Heart right ventricle (tissue), 16 donors: ENCODE measurements around the gene OR11H6. TPM values are rescaled to one million over a fixed set of nuclear protein-coding genes. Genes with fewer than 3 reads are reported as not detected.
"Not testable (repeated sequence)": the region's sequence is repeated elsewhere in the genome, so short reads cannot be mapped to it uniquely, and the experiment has no call there.

ENCODE experiments used
- ATAC-seq, 8 donors: fragments of 200-7000 bp; cut with Tn5 transposase; one replicate each; pipeline ENCODE4 v1.9.1; 2020; ENCODE audit warnings: mild to moderate bottlenecking in 8 of 8, moderate library complexity in 8 of 8, moderate number of reproducible peaks in 1 of 8
- DNase-seq, 2 donors: peaks; one replicate each; pipeline ENCODE4 v3.0.0-alpha.2; 2020
- H3K27ac ChIP-seq, 10 donors: fragments of 200-600 bp; sonication (generic) in 2 of 10; one replicate each; pipeline versions ENCODE4 v1.5.0 to v1.8.0; 2020 to 2022; ENCODE audit warnings: mild to moderate bottlenecking in 3 of 10
- H3K27me3 ChIP-seq, 7 donors: fragments of 200-600 bp; one replicate each; pipeline ENCODE4 v1.8.0; 2021 to 2022; ENCODE audit warnings: mild to moderate bottlenecking in 2 of 7
- H3K36me3 ChIP-seq, 9 donors: fragments of 200-600 bp; sonication (generic) in 1 of 9; one replicate each; pipeline versions ENCODE4 v1.5.0 to v1.8.0; 2020 to 2022; ENCODE audit warnings: mild to moderate bottlenecking in 2 of 9
- H3K4me1 ChIP-seq, 9 donors: fragments of 200-600 bp; sonication (generic) in 1 of 9; one replicate each; pipeline versions ENCODE4 v1.5.0 to v1.8.0; 2020 to 2022; ENCODE audit warnings: mild to moderate bottlenecking in 4 of 9
- H3K4me3 ChIP-seq, 10 donors: fragments of 200-600 bp; sonication (generic) in 2 of 10; one replicate each; pipeline versions ENCODE4 v1.5.0 to v1.8.0; 2020 to 2022; ENCODE audit warnings: mild to moderate bottlenecking in 7 of 10, moderate library complexity in 2 of 10
- H3K9me3 ChIP-seq, 11 donors: fragments of 200-600 bp in 10 of 11; sonication (generic) in 2 of 11; one replicate each; pipeline versions ENCODE4 v1.5.0 to v1.8.0; 2013 to 2022; ENCODE audit warnings: mild to moderate bottlenecking in 2 of 11, control low read depth in 1 of 11, moderate library complexity in 1 of 11
- WGBS, 2 donors: extraction: QIAGEN DNeasy Blood & Tissue Kit; methylation state at CpG; one replicate each; pipeline ENCODE4 v1.1.7; 2013; ENCODE audit warnings: inconsistent platforms in 1 of 2; 5-methylcytosine and 5-hydroxymethylcytosine counted together
- intact Hi-C, 10 donors: fragments of 100-400 bp; cut with DNase I; formaldehyde crosslinking; loops; one replicate each; pipeline versions ENCODE4 v1.11.1 to v1.14.2; 2022
- long read RNA-seq, 3 donors: library from polyadenylated mRNA; unstranded; transcript quantifications; one replicate each; pipeline ENCODE4 v2.0.0, GENCODE V29; 2020 to 2021
- polyA plus RNA-seq, 2 donors: library from polyadenylated mRNA; stranded (reverse); fragments of 200-250 nt; gene quantifications; one replicate each; pipeline ENCODE4 v1.2.3, GENCODE V29; 2013
- total RNA-seq, 10 donors: library from RNA; stranded (reverse); fragmentation: NEBNext Ultra II Directional in 3 of 10; extraction: Animal tissue kit (Norgen Biotek cat#: 25700) in 3 of 10; gene quantifications; one replicate each; pipeline versions ENCODE4 v1.2.1 to v1.2.4, GENCODE V29; 2021 to 2023
- TF ChIP-seq, protein P1 (sequence below), 9 donors: fragments of 200-600 bp; sonication (generic) in 2 of 9; IDR thresholded peaks; one replicate each; pipeline versions ENCODE4 v1.5.0 to v1.8.0; 2021 to 2022; ENCODE audit warnings: antibody characterized with exemption in 9 of 9, mild to moderate bottlenecking in 5 of 9, moderate library complexity in 1 of 9
- donor health status: Arrhythmogenic right ventricular cardiomyopathy.
- donor health status: ischemic (EF 13 %, LVEDD 7.1; RV severe dilation, severe dysfunction).
- donor health status: healthy with polysubstance abuse.
- donor health status: DM: no; HTN: yes; CAD: no.
- donor health status: DM: no; HTN: no; CAD: no.
- donor health status: ischemic (EF 25% LVEDD 6.9; RV normal size, moderate dysfunction).
- donor health status: ischemic (EF 25% LVEDD 5.7; RV mildly dilated, moderate dysfunction).
- donor health status: healthy.
- donor health status: DM: yes; HTN: yes; CAD: no.
- donor health status: Ischemic cardiomyopathy.
- donor health status: ischemic (EF 35%, LVEDD 5.7; RV mildly dilated, moderate dysfunction).
- donor health status: nonischemic (EF 11% LVEDD 7.7; RV severe dilation, severe dysfunction).
- donor health status: DM: yes; HTN: yes; CAD: no.
- donor health status: PGD.
- donor health status: ischemic (EF 29% LVEDD 5.4; RV normal size, mild dysfunction).
- donor health status: nonischemic (EF 23%, LVEDD 6.1; RV moderate dilation, normal function).

Gene OR11H6
- total RNA-seq (not detected), polyA plus RNA-seq (not detected)
- long read RNA-seq, donor 1 = 0 reads
- long read RNA-seq, donor 2 = 0 reads
- long read RNA-seq, donor 3 = 0 reads

GRCh38 chr14:20223410-20223809 lies at the start of gene OR11H6:
TSS of gene OR11H6 (plus strand) at chr14:20223710. CDS start at chr14:20223710, 0 bp downstream.
- H3K4me1 ChIP-seq = no peaks in the 10 kb centered on the region
- H3K9me3 ChIP-seq = peaks cover 0 to 3% (median 0%) of the 10 kb centered on the region in 11 donors
- H3K27me3 ChIP-seq = peaks cover 0 to 4% (median 0%) of the 10 kb centered on the region in 7 donors
- H3K4me3 ChIP-seq = no peak within 1 kb of the TSS
- intact Hi-C loops = no loop called here
- DNase-seq (no peak), ATAC-seq (no peak)
- TF ChIP-seq, protein P1, sequence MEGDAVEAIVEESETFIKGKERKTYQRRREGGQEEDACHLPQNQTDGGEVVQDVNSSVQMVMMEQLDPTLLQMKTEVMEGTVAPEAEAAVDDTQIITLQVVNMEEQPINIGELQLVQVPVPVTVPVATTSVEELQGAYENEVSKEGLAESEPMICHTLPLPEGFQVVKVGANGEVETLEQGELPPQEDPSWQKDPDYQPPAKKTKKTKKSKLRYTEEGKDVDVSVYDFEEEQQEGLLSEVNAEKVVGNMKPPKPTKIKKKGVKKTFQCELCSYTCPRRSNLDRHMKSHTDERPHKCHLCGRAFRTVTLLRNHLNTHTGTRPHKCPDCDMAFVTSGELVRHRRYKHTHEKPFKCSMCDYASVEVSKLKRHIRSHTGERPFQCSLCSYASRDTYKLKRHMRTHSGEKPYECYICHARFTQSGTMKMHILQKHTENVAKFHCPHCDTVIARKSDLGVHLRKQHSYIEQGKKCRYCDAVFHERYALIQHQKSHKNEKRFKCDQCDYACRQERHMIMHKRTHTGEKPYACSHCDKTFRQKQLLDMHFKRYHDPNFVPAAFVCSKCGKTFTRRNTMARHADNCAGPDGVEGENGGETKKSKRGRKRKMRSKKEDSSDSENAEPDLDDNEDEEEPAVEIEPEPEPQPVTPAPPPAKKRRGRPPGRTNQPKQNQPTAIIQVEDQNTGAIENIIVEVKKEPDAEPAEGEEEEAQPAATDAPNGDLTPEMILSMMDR (IDR thresholded peaks at IDR 0.05) = no peak
- H3K27ac ChIP-seq = no peak within 1 kb of the TSS
- no peaks in the 10 kb centered on the region for H3K36me3 ChIP-seq
- whole genome bisulfite sequencing, 2 donors = 22 to 41% methylated on average over 2 of the region's 2 CpGs

- H3K4me3 ChIP-seq, H3K4me1 ChIP-seq, H3K9me3 ChIP-seq, H3K27ac ChIP-seq, H3K36me3 ChIP-seq, DNase-seq, H3K27me3 ChIP-seq, ATAC-seq, intact Hi-C loops: not testable (repeated sequence)
Observed at GRCh38 chr14:20174205-20174604, 49.3 kb upstream of the OR11H6 start.

GRCh38 chr14:20176330-20176729 lies 47.2 kb upstream of the OR11H6 start:
- DNase-seq (no peak), ATAC-seq (no peak)
- intact Hi-C loops = no loop called here
- Histone ChIP-seq H3K4me3 (no peak overlapping the region), H3K36me3 (no peaks in the 10 kb centered on the region), H3K4me1 (no peaks in the 10 kb centered on the region), H3K27ac (no peak overlapping the region), H3K9me3 (no peaks in the 10 kb centered on the region), H3K27me3 (no peaks in the 10 kb centered on the region)
- WGBS, 2 donors = 47 to 48% methylated on average over 6 of the region's 6 CpGs
- TF ChIP-seq, protein P1 (IDR thresholded peaks at IDR 0.05) = no peak

GRCh38 chr14:20177433-20177974 lies 46.0 kb upstream of the OR11H6 start:
- no peaks in the 10 kb centered on the region for H3K4me1 ChIP-seq
- DNase-seq (no peak), ATAC-seq (no peak)
- 80 to 82% methylated on average over 7 of the region's 7 CpGs for WGBS, 2 donors
- H3K9me3 ChIP-seq = no peaks in the 10 kb centered on the region
- no peaks in the 10 kb centered on the region for H3K36me3 ChIP-seq
- H3K27me3 ChIP-seq = no peaks in the 10 kb centered on the region
- H3K27ac ChIP-seq = no peak overlapping the region
- no peak overlapping the region for H3K4me3 ChIP-seq
- TF ChIP-seq, protein P1 (IDR thresholded peaks at IDR 0.05) = no peak
- intact Hi-C loops = no loop called here

DNA sequence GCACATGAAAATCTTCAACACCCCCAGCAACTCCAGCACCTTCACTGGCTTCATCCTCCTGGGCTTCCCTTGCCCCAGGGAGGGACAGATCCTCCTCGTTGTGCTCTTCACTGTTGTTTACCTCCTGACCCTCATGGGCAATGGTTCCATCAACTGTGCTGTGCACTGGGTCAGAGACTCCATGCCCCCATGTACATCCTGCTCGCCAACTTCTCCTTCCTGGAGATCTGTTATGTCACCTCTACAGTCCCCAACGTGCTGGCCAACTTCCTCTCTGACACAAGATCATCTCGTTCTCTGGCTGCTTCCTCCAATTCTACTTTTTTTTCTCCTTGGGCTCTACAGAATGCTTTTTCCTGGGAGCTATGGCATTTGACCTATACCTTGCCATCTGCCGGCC lies 44.3 kb upstream of the OR11H6 start:
- Histone ChIP-seq H3K9me3 (no peaks in the 10 kb centered on the region), H3K4me1 (no peaks in the 10 kb centered on the region), H3K27ac (peak overlapping the region in 1 of 10 donors; percentile 50), H3K4me3 (no peak overlapping the region), H3K27me3 (no peaks in the 10 kb centered on the region), H3K36me3 (no peaks in the 10 kb centered on the region)
- intact Hi-C loops = no loop called here
- TF ChIP-seq, protein P1 (IDR thresholded peaks at IDR 0.05) = no peak
- 43 to 51% methylated on average over 5 of the region's 5 CpGs for WGBS, 2 donors
- ATAC-seq (peak in 2 of 8 donors; percentile 63 to 82), DNase-seq (peak in 1 of 2 donors; percentile 5)
